NCI-H2196 treated with DMSO at 0.1 percent for 48 hours (cell line): Measurements from ENCODE around the gene DAPK1.

Experiments
- DNase-seq: peaks from one replicate; lab custom pipeline; 2025; ENCODE audit not compliant: unreplicated experiment; lab: John Stamatoyannopoulos, UW

DAPK1 gene

DNA sequence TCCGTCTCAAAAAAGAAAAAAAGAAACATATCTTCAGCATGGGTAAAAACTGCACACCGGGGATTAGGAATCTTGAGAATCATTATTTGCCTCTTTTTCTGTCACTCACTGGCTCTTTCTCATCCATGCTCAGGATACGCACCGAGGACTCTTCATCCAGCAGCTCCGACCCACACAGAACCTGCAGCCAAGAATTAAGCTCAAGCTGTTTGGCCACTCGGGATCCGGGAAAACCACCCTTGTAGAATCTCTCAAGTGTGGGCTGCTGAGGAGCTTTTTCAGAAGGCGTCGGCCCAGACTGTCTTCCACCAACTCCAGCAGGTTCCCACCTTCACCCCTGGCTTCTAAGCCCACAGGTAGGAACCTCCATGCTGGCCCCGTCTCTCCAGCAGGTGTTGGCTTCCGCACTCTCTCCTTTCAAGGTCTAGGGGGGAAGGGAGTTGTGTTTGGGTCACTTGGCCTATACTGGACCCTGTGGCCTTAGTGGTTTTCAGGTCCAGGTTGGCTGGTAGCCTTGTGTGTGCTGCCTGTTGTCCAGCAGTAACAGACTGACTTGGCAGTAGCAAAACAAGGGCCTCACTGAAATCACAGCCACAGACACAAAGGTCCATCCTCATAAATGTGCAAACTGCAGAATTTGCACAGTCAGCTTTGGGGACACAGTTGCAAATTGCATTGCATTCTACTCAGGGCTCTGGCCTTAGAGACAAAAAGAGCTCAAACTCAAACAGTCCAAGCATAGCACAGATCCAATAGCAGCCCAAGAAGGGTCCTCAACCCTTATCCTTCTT is 183.8 kb downstream of the DAPK1 start:
- no peak for DNase-seq

GRCh38 chr9:87682085-87682484 is 184.4 kb downstream of the DAPK1 start:
- no peak for DNase-seq

DNA sequence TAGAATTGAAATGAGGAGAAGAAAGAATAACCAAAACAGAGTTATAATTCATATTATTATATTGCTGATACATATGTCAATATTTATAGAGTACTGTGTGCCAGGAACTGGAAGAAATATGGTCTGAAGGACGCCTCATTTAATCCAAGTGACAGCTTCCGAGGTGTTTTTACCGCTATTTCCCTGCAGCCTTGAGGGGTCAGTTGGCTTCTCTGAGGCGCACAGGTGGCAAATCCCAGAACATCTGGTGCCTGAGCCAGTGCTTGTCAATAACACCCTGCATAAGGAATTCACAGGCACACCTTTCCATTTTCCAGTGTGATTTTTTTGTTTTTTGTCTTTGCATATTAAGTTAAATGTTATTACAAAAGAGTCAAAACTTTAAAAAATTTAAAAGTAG is 185.0 kb downstream of the DAPK1 start:
- DNase-seq, result no peak

DNA sequence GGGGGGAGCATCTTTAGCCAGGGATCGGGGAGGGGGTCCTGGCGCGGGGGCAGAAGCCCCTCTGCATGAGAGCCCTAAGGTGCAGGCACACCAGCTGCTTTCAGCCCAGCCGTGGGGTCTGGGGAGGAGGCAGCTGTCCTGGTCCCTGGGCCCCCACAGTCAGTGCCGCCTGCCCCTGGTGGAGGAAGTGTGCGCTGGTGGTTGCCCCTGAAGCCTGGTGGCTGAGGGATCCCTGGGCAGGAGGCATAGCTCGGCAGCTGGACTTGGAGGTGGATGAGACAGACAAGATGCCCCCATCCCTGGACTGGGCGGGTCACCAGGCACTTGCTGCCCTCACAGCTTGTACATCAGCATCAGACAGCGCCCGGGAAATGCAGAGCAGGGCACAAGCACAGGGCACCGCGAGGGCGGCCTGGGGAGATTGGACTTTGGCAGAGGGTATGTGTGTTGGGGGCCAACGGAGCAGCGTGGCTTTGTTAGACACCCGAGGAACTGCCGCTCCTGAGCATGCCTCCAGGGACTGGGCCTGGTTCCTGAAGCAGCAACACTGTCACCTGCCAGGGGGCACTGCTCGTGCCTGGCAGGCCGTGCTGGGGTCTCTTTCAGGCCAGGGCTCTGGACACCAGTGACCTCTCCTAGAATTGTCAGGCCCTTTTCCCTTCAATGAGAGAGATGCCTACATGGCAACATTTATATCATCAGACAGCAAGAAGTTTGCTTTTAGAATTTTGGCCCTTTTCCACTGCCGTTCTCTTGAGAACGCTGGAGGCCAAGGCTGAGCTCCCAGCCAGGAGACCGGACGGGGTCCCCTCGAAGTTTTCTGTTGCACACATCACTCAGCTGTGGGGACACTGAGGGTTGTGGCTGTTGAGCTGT is 186.3 kb downstream of the DAPK1 start:
- DNase-seq, result no peak

GRCh38 chr9:87684627-87685219 is 187.1 kb downstream of the DAPK1 start:
- DNase-seq, result no peak

- no peak for DNase-seq
Measured at GRCh38 chr9:87685441-87685840, 187.8 kb downstream of the DAPK1 start.

GRCh38 chr9:87685871-87686519 is 188.3 kb downstream of the DAPK1 start:
- DNase-seq, result no peak

GRCh38 chr9:87686520-87687090 is 188.9 kb downstream of the DAPK1 start:
- DNase-seq, result no peak

DNA sequence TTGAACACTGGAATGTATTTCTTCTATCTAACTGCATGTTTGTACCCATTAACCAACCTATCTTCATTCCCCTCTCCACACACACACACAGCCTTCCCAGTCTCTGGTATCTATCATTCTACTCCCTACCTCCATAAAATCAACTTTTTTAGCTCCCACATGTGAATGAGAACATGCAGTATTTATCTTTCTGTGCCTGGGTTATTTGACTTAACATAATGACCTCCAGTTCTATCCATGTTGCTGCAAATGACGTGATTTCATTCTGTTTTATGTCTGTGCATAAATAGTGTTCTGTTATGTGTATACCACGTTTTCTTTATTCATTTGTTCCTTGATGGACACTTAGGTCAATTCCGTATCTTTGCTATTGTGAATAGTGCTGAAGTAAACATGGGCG is 189.5 kb downstream of the DAPK1 start:
- DNase-seq, result no peak

GRCh38 chr9:87694236-87694755 is 196.6 kb downstream of the DAPK1 start:
- no peak for DNase-seq

DNA sequence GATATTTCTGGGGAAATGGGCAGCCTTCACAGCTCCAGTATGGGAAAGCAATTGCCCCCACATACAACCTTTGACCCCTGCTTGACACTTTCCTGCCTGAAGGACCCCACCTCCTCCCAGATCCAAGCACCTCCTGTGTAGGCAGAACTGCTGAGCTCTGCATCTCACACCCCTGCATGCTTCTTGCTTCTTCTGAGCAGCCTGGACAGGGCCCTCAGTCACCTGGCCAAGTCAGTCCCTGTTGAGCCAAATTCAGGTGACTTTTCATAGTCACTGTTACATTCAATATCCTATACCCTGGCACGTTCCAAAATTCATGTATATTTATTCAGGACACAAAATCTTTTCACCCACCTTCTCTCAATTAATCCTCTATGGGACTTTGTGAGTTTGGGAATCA is 197.9 kb downstream of the DAPK1 start:
- no peak for DNase-seq

DNA sequence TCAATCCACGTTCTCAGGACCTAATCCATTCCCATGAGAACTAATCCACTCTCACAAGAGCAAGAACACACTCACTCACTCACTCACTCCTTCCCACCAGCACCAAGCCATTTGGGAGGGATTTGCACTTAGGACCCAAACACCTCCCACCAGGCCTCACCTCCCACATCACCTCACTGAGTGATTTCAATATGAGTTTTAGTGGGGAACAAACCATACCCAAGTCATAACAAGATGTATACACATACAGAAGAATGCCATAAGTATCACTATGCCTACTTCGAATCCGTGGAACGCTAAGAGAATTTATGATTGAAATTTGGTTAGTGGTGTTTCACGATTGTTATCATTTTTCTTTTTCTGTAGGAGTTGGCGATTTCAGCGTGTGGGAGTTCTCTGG is 199.0 kb downstream of the DAPK1 start:
- no peak for DNase-seq

DNA sequence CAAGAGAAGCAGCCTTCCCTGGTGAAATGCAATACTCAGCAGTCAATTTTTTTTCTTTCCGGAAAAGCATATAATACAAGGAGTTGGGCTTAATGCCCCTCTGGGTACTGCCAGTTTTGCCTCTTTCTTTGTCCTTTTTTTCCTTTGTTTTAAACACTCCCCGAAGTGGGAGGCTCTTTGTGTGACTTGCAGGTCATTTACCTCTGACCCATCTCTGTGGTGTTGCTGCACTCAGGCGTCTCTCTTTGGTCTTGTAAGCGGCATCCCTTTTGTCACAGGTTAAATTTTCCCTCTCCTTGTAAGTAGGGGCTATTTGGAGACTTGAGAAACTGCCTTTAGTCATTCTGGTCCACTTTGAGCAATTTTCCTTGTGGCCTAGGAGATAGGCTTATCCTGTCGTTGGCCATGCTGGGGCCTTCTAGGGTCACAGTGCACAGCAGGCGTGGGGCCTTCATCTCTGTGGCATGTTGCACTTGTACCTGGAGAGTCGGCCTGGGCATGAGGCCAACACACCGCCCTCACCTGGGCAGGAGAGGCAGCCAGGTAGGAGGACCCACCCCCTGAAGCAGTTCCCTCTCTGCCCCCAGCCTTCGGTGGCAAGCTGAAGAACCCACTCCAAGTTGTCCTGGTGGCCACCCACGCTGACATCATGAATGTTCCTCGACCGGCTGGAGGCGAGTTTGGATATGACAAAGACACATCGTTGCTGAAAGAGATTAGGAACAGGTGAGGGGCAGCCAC is 200.6 kb downstream of the DAPK1 start:
- DNase-seq, result no peak

- no peak for DNase-seq
Measured at GRCh38 chr9:87699835-87700234, 202.2 kb downstream of the DAPK1 start.

DNA sequence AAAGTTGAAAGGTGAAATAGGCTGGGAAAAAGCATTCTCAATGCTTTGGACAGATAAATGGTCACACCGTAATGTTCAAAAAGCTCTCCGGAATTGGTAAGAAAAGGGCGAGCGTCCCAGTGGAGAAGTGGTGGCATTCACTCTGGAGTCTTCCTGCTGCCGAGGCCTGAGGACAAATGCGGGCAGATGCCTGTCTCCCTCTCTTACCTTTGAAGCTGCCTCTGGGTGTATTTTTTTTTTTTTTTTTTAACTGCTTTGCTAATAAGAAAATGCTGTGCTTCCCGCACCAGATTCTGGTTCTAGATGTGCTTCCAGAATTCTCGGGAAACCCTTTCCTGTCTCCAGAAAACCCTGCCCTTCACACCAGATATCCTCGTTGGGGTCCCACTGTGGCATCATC is 203.8 kb downstream of the DAPK1 start:
- no peak for DNase-seq

DNA sequence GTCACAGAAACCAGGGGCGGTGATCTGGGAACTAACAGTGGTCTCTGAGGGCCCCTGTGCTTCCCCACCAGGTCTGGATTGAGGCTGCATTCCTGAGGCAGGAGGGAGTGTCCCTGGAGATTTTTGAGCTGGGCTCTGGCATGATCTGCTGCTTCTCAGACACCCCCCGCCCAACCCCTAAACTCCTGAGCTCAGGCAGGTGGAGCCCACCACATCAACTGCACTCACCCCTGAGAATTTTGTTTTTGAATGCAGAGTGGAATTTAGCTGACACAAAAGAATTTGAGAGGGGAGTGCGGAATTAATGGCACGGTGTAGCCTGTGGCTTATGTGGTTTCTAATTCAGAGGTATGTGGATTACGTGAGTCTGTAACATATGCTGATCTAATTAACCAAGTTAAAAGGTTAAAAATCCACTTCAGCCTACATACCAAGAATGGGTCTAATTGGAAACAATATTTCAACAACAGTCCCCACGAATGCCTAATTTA is 204.3 kb downstream of the DAPK1 start:
- no peak for DNase-seq

GRCh38 chr9:87702921-87703320 is 205.3 kb downstream of the DAPK1 start:
- DNase-seq, result no peak

DNA sequence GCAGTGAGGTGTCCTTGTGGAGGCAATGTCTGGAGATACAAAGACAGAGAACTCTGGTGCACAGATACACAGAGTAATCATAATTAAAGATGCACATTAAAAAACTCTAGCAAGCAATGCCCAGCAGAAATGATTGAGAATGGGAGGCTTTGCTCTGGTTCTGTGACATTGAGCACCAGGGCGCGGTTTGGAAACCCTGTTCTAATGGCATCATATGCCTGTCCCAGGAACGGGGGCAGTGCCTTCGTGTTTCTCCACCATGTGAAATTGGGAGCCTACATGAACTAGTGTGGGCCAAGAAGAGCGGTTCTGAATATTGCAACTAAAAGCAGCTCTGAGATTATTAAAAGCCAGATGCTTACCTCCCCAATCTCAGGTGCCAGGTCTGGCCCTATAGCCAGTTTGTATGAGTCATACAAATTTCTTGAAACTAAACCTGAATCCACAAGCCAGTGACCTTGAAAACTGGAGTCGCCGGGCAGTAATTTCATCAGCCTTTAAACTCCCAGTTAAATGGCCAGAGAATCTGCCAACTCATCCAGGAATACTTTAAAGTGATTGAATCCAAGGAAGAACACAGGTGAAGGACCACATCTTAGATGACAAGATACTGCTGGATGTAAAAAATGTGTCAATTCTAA is 206.1 kb downstream of the DAPK1 start:
- no peak for DNase-seq

GRCh38 chr9:87704342-87704741 is 206.7 kb downstream of the DAPK1 start:
- no peak for DNase-seq
